Measurements from ENCODE around the gene CFHR3. TPM values are rescaled to one million over a fixed set of nuclear protein-coding genes. Genes with fewer than 3 reads are reported as not detected.
"Not testable (repeated sequence)": the region's sequence is repeated elsewhere in the genome, so short reads cannot be mapped to it uniquely, and the experiment has no call there.

CFHR3 gene
- total RNA-seq: under 0.01 TPM in 1 of 2 replicates, not detected in the other

GRCh38 chr1:196774603-196775002, at the start of gene CFHR3:
CFHR3 (plus strand) TSS chr1:196774840; CDS start chr1:196774887, 47 bp downstream.
- no peak for DNase-seq (ENCODE audit: low read depth in 2 of 2)

- DNase-seq (ENCODE audit: low read depth in 2 of 2): no peak
These were observed 42.1 kb upstream of the CFHR3 start for GRCh38 chr1:196732526-196732925.

- no peak for DNase-seq (ENCODE audit: low read depth in 2 of 2)
These were observed 41.3 kb upstream of the CFHR3 start for GRCh38 chr1:196733091-196733970.

- DNase-seq (ENCODE audit: low read depth in 2 of 2): no peak
These were observed 40.6 kb upstream of the CFHR3 start for GRCh38 chr1:196734006-196734405.

- no peak for DNase-seq (ENCODE audit: low read depth in 2 of 2)
These were observed 40.2 kb upstream of the CFHR3 start for GRCh38 chr1:196734460-196734859.

- no peak for DNase-seq (ENCODE audit: low read depth in 2 of 2)
These were observed 35.9 kb upstream of the CFHR3 start for GRCh38 chr1:196738730-196739129.

GRCh38 chr1:196743244-196743643, 31.4 kb upstream of the CFHR3 start:
- peak; percentile 9 to 27 for DNase-seq (ENCODE audit: low read depth in 2 of 2)

- DNase-seq (ENCODE audit: low read depth in 2 of 2): not testable (repeated sequence)
These were observed 9.5 kb upstream of the CFHR3 start for GRCh38 chr1:196765019-196765740.

- not testable (repeated sequence) for DNase-seq (ENCODE audit: low read depth in 2 of 2)
These were observed 4.8 kb upstream of the CFHR3 start for GRCh38 chr1:196769823-196770222.

GRCh38 chr1:196773713-196774112, 927 bp upstream of the CFHR3 start:
- DNase-seq (ENCODE audit: low read depth in 2 of 2): no peak

- no peak for DNase-seq (ENCODE audit: low read depth in 2 of 2)
These were observed 465 bp upstream of the CFHR3 start for GRCh38 chr1:196774175-196774574.

GRCh38 chr1:196777603-196778002, 3.0 kb downstream of the CFHR3 start:
- no peak for DNase-seq (ENCODE audit: low read depth in 2 of 2)

- no peak for DNase-seq (ENCODE audit: low read depth in 2 of 2)
These were observed 4.5 kb downstream of the CFHR3 start for GRCh38 chr1:196779093-196779492.

- not testable (repeated sequence) for DNase-seq (ENCODE audit: low read depth in 2 of 2)
These were observed 16.6 kb downstream of the CFHR3 start for GRCh38 chr1:196791252-196791651.

GRCh38 chr1:196794103-196794502, 19.5 kb downstream of the CFHR3 start:
- DNase-seq (ENCODE audit: low read depth in 2 of 2): not testable (repeated sequence)

- no peak for DNase-seq (ENCODE audit: low read depth in 2 of 2)
These were observed 23.3 kb downstream of the CFHR3 start for GRCh38 chr1:196797891-196798290.

- DNase-seq (ENCODE audit: low read depth in 2 of 2): not testable (repeated sequence)
These were observed 27.3 kb downstream of the CFHR3 start for GRCh38 chr1:196801920-196802319.

- DNase-seq (ENCODE audit: low read depth in 2 of 2): no peak
These were observed 34.0 kb downstream of the CFHR3 start for GRCh38 chr1:196808529-196809235.

- not testable (repeated sequence) for DNase-seq (ENCODE audit: low read depth in 2 of 2)
These were observed 42.8 kb downstream of the CFHR3 start for GRCh38 chr1:196817442-196817841.

- not testable (repeated sequence) for DNase-seq (ENCODE audit: low read depth in 2 of 2)
These were observed 44.9 kb downstream of the CFHR3 start, which contains the start of gene CFHR1 for GRCh38 chr1:196819531-196819930. CFHR1 (plus strand) TSS chr1:196819731; CDS start chr1:196819845, 114 bp downstream.

- DNase-seq (ENCODE audit: low read depth in 2 of 2): peak in 1 of 2 donors; percentile 30
These were observed 53.2 kb downstream of the CFHR3 start for GRCh38 chr1:196827860-196828259.

Data from dermis microvascular lymphatic vessel endothelial cell (primary cell).